ENCODE results near the gene AIFM3. TPM values are rescaled to one million over a fixed set of nuclear protein-coding genes. Genes with fewer than 3 reads are reported as not detected.

AIFM3 gene
- polyA plus RNA-seq, 1 experiment, result 0.28 TPM

DNA sequence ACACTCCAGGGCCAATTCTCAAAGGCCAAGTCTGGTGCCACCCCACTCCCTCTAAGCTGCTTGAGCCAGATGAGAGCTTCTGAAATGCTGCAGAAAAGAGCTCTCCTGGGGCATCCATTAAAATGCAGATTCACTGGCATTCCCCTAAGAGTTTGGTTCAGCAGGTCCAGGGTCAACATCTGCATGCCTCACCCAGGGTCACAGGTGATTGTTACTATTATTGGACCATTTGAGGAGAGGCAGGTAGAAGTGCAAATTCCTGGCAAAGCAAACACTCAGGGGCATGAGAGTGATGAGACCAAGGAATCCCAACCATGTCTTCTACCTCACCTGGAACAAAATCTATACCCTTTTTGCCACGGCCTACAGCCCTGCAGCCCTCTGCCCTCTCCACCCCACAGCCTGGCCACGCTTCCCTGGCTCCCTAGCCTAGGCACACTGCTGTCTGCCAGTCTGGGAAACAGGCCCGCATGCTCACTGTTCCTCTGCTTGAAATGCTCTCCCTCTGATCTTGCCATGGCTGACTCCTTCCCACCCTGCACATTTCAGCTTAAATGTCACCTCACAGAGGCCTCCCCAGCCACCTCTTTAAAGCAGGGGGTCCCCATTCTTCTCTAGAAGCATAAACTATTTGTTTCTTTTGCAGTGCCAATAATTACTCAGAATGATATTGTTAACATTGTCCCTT lies 43.5 kb downstream of the AIFM3 start:
- Histone ChIP-seq H3K4me3 (ENCODE audit: low read depth, low read length) (no peak overlapping the region), H3K36me3 (ENCODE audit: control insufficient read depth, insufficient read depth, low read length) (0 out of 2 replicates have a peak, but pooled peaks cover 2% of the 10 kb centered on the region), H3K27me3 (ENCODE audit: control insufficient read depth, insufficient read depth, low read length) (no peaks in the 10 kb centered on the region)
- TF ChIP-seq, protein P1, sequence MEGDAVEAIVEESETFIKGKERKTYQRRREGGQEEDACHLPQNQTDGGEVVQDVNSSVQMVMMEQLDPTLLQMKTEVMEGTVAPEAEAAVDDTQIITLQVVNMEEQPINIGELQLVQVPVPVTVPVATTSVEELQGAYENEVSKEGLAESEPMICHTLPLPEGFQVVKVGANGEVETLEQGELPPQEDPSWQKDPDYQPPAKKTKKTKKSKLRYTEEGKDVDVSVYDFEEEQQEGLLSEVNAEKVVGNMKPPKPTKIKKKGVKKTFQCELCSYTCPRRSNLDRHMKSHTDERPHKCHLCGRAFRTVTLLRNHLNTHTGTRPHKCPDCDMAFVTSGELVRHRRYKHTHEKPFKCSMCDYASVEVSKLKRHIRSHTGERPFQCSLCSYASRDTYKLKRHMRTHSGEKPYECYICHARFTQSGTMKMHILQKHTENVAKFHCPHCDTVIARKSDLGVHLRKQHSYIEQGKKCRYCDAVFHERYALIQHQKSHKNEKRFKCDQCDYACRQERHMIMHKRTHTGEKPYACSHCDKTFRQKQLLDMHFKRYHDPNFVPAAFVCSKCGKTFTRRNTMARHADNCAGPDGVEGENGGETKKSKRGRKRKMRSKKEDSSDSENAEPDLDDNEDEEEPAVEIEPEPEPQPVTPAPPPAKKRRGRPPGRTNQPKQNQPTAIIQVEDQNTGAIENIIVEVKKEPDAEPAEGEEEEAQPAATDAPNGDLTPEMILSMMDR (IDR thresholded peaks at IDR 0.05; ENCODE audit: insufficient read depth, low read depth, low read length), result no peak
- ChIA-PET POLR2A (no interaction called here), CTCF (interaction anchor here (1.0 to 1.3 kb wide), 2 partner anchors 14 to 126 kb away, joined by 3 read pairs; no protein-coding TSS in a partner anchor)
- no peak for DNase-seq (ENCODE audit: low read depth)

DNA sequence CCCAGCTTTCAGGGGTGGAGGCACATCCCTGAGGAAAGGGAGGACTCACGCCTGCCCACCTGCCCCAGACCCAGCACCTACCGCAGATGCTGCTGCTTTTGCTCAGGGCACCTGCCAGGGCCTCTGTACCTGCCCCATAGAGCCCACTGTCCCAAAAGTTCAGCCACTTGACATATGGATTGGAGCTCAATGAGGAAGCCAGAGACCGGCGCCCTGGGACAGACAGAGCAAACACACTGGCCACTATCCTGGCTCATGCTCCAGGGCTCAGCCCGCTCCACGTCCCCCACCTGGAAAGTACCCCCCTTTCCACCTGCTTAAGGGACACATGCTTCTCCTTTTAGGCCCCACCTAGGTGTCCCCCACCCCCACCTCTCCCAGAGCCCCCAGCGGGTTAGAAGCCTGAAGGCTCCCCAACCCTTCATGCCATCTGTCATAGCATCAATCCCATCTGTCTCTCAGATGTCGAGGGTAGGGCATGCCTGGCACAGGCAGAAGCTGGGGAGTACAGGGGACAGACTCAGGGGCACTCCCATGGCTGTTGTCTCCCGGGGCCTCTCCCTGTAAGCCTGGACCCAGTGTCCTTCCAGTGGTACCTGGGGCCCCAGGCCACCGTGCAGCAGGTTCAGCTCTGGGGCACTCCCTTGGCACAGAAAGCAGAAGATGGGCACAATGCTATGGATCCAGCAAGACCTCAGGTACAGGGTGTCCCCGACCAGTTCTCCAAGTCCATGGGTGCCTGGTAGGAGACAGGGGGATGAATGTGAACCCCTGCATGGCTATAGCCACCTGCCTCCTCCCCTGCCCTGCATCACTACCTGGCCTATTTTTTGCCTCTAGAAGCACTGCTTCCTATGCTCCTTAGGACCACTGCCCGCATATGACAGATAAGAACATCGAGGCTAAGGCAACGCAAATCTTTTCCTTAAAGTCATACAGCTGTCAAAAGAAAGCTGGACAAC lies 45.7 kb downstream of the AIFM3 start:
- ChIA-PET POLR2A (no interaction called here), CTCF (interaction anchor here (0.6 to 1.4 kb wide), 3 partner anchors 10 to 127 kb away, joined by 3 to 4 read pairs (median 4); no protein-coding TSS in a partner anchor)
- DNase-seq (ENCODE audit: low read depth), result no peak
- TF ChIP-seq, protein P1 (IDR thresholded peaks at IDR 0.05; ENCODE audit: insufficient read depth, low read depth, low read length), result no peak
- 0 out of 2 replicates have a peak, but pooled peaks cover 2% of the 10 kb centered on the region for H3K36me3 ChIP-seq (ENCODE audit: control insufficient read depth, insufficient read depth, low read length)
- H3K4me3 ChIP-seq (ENCODE audit: low read depth, low read length), result no peak overlapping the region
- no peaks in the 10 kb centered on the region; the same call in 1 of the 2 replicates for H3K27me3 ChIP-seq (ENCODE audit: control insufficient read depth, insufficient read depth, low read length)

DNA sequence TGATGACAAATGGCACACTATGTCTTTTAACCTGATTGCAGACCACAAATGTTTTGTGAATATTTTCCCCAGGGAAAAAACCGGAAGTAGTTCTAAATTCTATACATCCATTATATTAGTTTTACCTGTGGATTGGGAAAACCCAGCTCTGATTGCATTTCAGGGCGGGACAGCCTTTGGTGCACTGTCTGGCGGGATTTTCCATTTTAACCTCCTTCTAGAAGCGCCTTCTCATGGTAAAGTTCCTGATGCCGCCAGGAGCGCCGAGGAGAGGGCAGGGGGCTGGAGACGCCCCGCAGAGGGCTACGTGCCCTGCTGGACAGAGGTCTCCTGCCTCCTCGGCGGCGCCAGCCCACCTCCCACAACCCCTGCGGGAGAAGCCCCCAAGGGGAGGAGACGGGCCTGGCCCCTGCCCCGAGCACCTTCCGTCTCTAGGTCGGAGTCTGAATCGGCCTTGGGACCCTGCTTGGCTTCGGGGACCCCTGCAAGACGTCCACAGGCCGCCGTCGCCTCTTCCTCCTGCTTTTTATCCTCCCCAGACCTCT lies 46.7 kb downstream of the AIFM3 start:
- DNase-seq (ENCODE audit: low read depth), result no peak
- TF ChIP-seq, protein P1 (IDR thresholded peaks at IDR 0.05; ENCODE audit: insufficient read depth, low read depth, low read length), result no peak
- Histone ChIP-seq H3K27me3 (ENCODE audit: control insufficient read depth, insufficient read depth, low read length) (no peaks in the 10 kb centered on the region; the same call in 1 of the 2 replicates), H3K4me3 (ENCODE audit: low read depth, low read length) (peak overlapping the region; percentile 60), H3K36me3 (ENCODE audit: control insufficient read depth, insufficient read depth, low read length) (no peaks in the 10 kb centered on the region)
- POLR2A ChIA-PET, result no interaction called here
- CTCF ChIA-PET, result interaction anchor here (1.4 kb wide), 1 partner anchor 128 kb away, joined by 4 read pairs; no protein-coding TSS in a partner anchor

DNA sequence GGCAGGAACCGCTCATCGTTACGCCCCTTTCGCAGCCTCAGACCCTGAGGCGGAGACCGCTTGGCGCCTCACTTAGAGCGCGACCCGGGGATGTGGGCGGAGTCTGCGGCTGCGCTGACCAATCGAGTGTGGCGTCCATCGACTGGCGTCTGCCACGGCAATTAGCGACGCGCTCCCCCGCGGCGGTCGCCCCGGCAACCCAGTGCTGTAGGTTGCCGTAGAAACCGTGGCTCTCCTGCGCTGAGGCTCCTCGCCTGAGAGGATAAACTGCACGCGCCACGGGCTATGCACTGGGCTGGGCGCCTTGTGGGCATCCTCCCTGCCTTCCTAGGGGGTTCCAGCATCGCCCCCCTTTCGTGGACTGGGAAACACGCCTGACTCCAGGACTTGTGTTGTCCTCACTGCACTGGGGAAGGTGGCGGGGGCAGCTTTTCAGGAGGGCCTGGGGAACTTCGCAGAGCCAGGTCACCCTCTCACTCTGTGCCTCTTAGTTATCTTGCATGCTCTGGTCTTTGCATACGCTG lies 47.2 kb downstream of the AIFM3 start:
- peak overlapping the region; percentile 60 for H3K4me3 ChIP-seq (ENCODE audit: low read depth, low read length)
- no peaks in the 10 kb centered on the region for H3K36me3 ChIP-seq (ENCODE audit: control insufficient read depth, insufficient read depth, low read length)
- POLR2A ChIA-PET, result no interaction called here
- CTCF ChIA-PET, result interaction anchor here (1.1 to 1.4 kb wide), 2 partner anchors 12 to 129 kb away, joined by 4 read pairs; partner anchors contain the start of gene THAP7
- TF ChIP-seq, protein P1 (IDR thresholded peaks at IDR 0.05; ENCODE audit: insufficient read depth, low read depth, low read length), result no peak
- H3K27me3 ChIP-seq (ENCODE audit: control insufficient read depth, insufficient read depth, low read length), result no peaks in the 10 kb centered on the region; the same call in 1 of the 2 replicates
- DNase-seq (ENCODE audit: low read depth), result peak; percentile 63
